HL-60 (cell line): ENCODE measurements around the gene GSN.

Experiments used
- DNase-seq, 2 experiments: peaks; one replicate each; pipeline ENCODE4 v3.0.0-alpha.2; 2010 to 2020; ENCODE audit warnings: low read depth in 1 of 2, low spot score in 1 of 2
- H3K27ac ChIP-seq: fragments of 250-450 bp; sonication (Bioruptor Pico); replicated peaks from 2 replicates; pipeline ENCODE4 v1.5.1; 2020; ENCODE audit warnings: mild to moderate bottlenecking, moderate library complexity
- H3K27me3 ChIP-seq: fragments of 250-450 bp; sonication (Bioruptor Pico); 2 replicates; pipeline ENCODE4 v1.5.1; 2021; ENCODE audit warnings: mild to moderate bottlenecking, moderate library complexity; ENCODE audit not compliant: insufficient read depth, poor library complexity, severe bottlenecking
- H3K4me3 ChIP-seq: replicated peaks from 2 replicates; pipeline ENCODE4 v1.5.1; 2011; ENCODE audit warnings: mild to moderate bottlenecking, control low read depth, low read length; ENCODE audit not compliant: insufficient read depth
- GABPA ChIP-seq: IDR thresholded peaks from 2 replicates; pipeline ENCODE4 v1.6.1; 2012; ENCODE audit warnings: low read depth
- POLR2AphosphoS5 ChIP-seq: IDR thresholded peaks from 2 replicates; pipeline ENCODE4 v1.6.1; 2012; ENCODE audit warnings: low read depth
- SPI1 ChIP-seq: IDR thresholded peaks from 2 replicates; pipeline ENCODE4 v1.6.1; 2012; ENCODE audit warnings: low read depth, mild to moderate bottlenecking, borderline replicate concordance
- TF ChIP-seq, protein P1 (sequence below): IDR thresholded peaks from 2 replicates; pipeline ENCODE4 v1.6.1; 2012; ENCODE audit warnings: low read depth; ENCODE audit not compliant: insufficient replicate concordance
- TF ChIP-seq, protein P2 (sequence below): IDR thresholded peaks from one replicate; pipeline ENCODE4 v1.5.1; 2011; ENCODE audit warnings: low read length, control low read depth, inconsistent platforms; ENCODE audit not compliant: insufficient read depth

GSN gene

DNA sequence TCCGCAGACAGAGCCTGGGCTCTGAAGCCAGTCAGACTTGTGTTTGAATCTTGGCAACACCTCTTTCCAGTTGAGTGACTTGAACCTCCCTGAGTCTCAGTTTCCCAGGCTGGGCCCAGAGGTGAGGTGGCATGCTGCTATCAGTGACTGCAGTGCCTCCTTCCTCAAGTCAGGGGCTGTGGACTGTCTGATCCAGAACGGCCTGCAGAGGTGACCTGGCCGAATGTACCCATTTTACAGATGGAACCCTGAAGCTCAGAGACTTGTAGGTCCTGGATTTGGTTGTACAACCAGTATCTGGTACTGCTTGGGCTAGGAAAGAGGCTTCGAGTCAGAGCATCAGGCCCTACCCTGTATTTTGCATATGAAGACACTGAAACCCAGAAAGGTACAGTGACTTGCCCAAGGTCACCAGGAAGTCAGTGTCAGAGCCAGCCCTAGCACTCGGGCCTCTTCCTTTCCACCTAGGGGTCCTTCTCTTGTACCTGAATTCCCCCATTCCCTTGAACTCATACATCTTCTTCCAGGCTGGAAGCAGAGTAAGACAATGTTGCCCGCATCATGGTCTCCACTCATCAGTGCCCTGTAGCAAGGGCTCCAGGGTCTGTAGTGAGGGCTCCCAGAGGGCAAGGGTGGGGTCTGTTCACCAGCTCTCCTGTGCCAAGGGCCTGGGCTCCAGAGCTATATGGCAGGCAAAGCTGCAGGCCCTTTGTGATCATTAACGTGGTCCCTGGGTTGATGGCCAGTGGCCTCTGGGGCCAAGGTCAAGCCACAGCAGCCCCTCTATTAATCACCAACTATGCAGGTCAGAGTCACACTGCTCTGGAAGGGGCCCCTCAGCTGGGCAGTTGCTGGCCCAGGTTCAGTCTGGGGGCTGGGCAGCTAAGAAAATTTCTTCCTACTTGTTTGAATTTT is 28.5 kb downstream of the GSN start:
- no peaks in the 10 kb centered on the region for H3K27me3 ChIP-seq
- peak overlapping the region; percentile 52 for H3K27ac ChIP-seq
- no peak for TF ChIP-seq SPI1
- TF ChIP-seq, protein P1, sequence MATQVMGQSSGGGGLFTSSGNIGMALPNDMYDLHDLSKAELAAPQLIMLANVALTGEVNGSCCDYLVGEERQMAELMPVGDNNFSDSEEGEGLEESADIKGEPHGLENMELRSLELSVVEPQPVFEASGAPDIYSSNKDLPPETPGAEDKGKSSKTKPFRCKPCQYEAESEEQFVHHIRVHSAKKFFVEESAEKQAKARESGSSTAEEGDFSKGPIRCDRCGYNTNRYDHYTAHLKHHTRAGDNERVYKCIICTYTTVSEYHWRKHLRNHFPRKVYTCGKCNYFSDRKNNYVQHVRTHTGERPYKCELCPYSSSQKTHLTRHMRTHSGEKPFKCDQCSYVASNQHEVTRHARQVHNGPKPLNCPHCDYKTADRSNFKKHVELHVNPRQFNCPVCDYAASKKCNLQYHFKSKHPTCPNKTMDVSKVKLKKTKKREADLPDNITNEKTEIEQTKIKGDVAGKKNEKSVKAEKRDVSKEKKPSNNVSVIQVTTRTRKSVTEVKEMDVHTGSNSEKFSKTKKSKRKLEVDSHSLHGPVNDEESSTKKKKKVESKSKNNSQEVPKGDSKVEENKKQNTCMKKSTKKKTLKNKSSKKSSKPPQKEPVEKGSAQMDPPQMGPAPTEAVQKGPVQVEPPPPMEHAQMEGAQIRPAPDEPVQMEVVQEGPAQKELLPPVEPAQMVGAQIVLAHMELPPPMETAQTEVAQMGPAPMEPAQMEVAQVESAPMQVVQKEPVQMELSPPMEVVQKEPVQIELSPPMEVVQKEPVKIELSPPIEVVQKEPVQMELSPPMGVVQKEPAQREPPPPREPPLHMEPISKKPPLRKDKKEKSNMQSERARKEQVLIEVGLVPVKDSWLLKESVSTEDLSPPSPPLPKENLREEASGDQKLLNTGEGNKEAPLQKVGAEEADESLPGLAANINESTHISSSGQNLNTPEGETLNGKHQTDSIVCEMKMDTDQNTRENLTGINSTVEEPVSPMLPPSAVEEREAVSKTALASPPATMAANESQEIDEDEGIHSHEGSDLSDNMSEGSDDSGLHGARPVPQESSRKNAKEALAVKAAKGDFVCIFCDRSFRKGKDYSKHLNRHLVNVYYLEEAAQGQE = no peak
- no peak for TF ChIP-seq GABPA
- TF ChIP-seq, protein P2, sequence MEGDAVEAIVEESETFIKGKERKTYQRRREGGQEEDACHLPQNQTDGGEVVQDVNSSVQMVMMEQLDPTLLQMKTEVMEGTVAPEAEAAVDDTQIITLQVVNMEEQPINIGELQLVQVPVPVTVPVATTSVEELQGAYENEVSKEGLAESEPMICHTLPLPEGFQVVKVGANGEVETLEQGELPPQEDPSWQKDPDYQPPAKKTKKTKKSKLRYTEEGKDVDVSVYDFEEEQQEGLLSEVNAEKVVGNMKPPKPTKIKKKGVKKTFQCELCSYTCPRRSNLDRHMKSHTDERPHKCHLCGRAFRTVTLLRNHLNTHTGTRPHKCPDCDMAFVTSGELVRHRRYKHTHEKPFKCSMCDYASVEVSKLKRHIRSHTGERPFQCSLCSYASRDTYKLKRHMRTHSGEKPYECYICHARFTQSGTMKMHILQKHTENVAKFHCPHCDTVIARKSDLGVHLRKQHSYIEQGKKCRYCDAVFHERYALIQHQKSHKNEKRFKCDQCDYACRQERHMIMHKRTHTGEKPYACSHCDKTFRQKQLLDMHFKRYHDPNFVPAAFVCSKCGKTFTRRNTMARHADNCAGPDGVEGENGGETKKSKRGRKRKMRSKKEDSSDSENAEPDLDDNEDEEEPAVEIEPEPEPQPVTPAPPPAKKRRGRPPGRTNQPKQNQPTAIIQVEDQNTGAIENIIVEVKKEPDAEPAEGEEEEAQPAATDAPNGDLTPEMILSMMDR = no peak
- TF ChIP-seq POLR2AphosphoS5 = no peak
- H3K4me3 ChIP-seq = no peak overlapping the region
- no peak for DNase-seq

DNA sequence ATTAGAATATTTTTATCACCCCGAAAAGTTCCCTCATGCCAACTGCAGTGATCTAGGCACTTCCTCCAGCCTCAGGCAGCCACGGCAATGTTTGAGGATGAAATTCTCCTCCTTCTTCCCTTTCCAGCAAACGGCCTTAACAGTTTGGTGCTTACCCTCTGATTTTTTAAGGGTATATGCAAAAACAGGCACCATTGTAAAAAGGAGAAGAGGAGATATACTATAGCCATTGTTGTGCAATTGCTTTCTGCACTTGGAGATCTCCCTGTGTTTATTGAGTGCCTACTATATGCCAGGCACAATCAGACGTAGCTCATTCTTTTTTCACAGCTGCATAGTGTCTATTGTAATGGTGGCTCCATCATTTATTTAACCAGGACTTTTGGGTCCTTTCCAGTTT is 29.4 kb downstream of the GSN start:
- DNase-seq = peak; percentile 61 to 69
- H3K4me3 ChIP-seq = no peak overlapping the region
- TF ChIP-seq, protein P1 = no peak
- TF ChIP-seq GABPA = no peak
- peak; percentile 76 for TF ChIP-seq SPI1
- H3K27ac ChIP-seq = peak overlapping the region; percentile 52; the same call in 1 of the 2 replicates
- no peaks in the 10 kb centered on the region for H3K27me3 ChIP-seq

DNA sequence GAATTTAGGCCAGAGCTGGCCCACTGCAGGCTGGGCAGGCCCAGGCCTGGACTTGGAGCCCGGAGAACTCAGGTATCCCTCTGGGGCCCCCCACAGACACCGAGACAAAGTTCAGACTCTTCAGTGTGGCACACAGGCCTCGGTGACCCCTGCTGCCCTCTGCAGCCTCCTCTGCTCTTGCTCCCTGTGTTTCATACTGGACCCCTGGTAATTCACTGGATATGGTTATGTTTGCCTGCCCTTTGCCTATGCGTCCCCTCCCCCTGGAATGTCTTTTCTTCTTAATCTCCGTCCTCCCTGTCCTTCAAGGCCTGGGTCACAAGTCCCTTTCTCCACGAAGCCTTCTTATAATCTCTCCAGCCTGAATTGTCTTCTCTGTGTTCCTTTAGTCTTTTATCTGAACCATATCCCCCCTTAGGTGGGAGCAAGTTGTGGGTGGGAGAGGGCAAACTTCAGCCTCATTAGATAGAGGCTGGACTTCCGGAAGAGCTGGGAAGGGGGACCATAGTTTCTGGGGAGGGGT is 30.1 kb downstream of the GSN start:
- DNase-seq = no peak
- H3K27me3 ChIP-seq = no peaks in the 10 kb centered on the region
- H3K4me3 ChIP-seq = no peak overlapping the region
- no peak overlapping the region for H3K27ac ChIP-seq
- TF ChIP-seq, protein P2 = no peak
- TF ChIP-seq GABPA (no peak), SPI1 (no peak), POLR2AphosphoS5 (no peak)
- TF ChIP-seq, protein P1 = no peak
